NB4 (cell line): ENCODE measurements around the gene METTL23.

Experiments
- MAX ChIP-seq: IDR thresholded peaks from 2 replicates; pipeline ENCODE4 v1.6.1; 2011; ENCODE audit warnings: low read depth, low read length
- MYC ChIP-seq: IDR thresholded peaks from 2 replicates; pipeline ENCODE4 v1.6.1; 2011; ENCODE audit warnings: low read depth, low read length
- TF ChIP-seq, protein P1 (sequence below): IDR thresholded peaks from one replicate; pipeline ENCODE4 v1.5.1; 2012; ENCODE audit warnings: low read depth, low read length

GRCh38 chr17:76691379-76692191, 35.1 kb upstream of the METTL23 start:
- TF ChIP-seq, protein P1, sequence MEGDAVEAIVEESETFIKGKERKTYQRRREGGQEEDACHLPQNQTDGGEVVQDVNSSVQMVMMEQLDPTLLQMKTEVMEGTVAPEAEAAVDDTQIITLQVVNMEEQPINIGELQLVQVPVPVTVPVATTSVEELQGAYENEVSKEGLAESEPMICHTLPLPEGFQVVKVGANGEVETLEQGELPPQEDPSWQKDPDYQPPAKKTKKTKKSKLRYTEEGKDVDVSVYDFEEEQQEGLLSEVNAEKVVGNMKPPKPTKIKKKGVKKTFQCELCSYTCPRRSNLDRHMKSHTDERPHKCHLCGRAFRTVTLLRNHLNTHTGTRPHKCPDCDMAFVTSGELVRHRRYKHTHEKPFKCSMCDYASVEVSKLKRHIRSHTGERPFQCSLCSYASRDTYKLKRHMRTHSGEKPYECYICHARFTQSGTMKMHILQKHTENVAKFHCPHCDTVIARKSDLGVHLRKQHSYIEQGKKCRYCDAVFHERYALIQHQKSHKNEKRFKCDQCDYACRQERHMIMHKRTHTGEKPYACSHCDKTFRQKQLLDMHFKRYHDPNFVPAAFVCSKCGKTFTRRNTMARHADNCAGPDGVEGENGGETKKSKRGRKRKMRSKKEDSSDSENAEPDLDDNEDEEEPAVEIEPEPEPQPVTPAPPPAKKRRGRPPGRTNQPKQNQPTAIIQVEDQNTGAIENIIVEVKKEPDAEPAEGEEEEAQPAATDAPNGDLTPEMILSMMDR: no peak
- TF ChIP-seq MAX (no peak), MYC (no peak)
